GM12891 (cell line): Measurements from ENCODE around the gene CALHM1.

Experiments used
- DNase-seq: peaks from one replicate; pipeline ENCODE4 v3.0.0; 2011; ENCODE audit warnings: low spot score; ENCODE audit not compliant: insufficient read length
- FAIRE-seq: peaks from 2 replicates; lab custom pipeline; 2011; peaks lifted over from hg19 to GRCh38; lab: Jason Lieb, UNC
- PAX5 ChIP-seq: IDR thresholded peaks from 2 replicates; pipeline ENCODE4 v1.6.1; 2011; ENCODE audit warnings: low read length, moderate library complexity, mild to moderate bottlenecking; ENCODE audit not compliant: insufficient read depth, severe bottlenecking
- POLR2A ChIP-seq: IDR thresholded peaks from 2 replicates; pipeline ENCODE4 v1.6.1; 2011; ENCODE audit warnings: low read depth, low read length, control low read depth
- POLR2AphosphoS5 ChIP-seq: IDR thresholded peaks from 2 replicates; pipeline ENCODE4 v1.6.1; 2011; ENCODE audit warnings: low read depth, low read length, control low read depth
- POU2F2 ChIP-seq: IDR thresholded peaks from 2 replicates; pipeline ENCODE4 v1.6.1; 2011; ENCODE audit warnings: low read depth, mild to moderate bottlenecking, control low read depth, low read length, moderate library complexity
- SPI1 ChIP-seq: IDR thresholded peaks from 2 replicates; pipeline ENCODE4 v1.6.1; 2011; ENCODE audit warnings: low read depth, low read length, control low read depth
- TAF1 ChIP-seq: IDR thresholded peaks from 2 replicates; pipeline ENCODE4 v1.6.1; 2011; ENCODE audit warnings: low read depth, low read length, control low read depth

Gene CALHM1

GRCh38 chr10:103481974-103482531 is 23.4 kb upstream of the CALHM1 start:
- peak; percentile 75 for TF ChIP-seq SPI1
- TF ChIP-seq PAX5: no peak
- FAIRE-seq (peak; percentile 98), DNase-seq (peak; percentile 51)

- no peak for FAIRE-seq
- DNase-seq: no peak
- no peak for TF ChIP-seq SPI1
- TF ChIP-seq TAF1: no peak
- no peak for TF ChIP-seq POU2F2
- no peak for TF ChIP-seq PAX5
- no peak for TF ChIP-seq POLR2A
- TF ChIP-seq POLR2AphosphoS5: no peak
Observed at GRCh38 chr10:103480521-103480920, 21.8 kb upstream of the CALHM1 start.

- DNase-seq: no peak
- TF ChIP-seq POU2F2: no peak
- no peak for TF ChIP-seq TAF1
- TF ChIP-seq SPI1: no peak
- TF ChIP-seq PAX5: no peak
- no peak for TF ChIP-seq POLR2A
- no peak for TF ChIP-seq POLR2AphosphoS5
Observed at GRCh38 chr10:103479135-103479534, 20.4 kb upstream of the CALHM1 start, which contains the start of gene CALHM3. TSS of gene CALHM3 (minus strand) at chr10:103479240. CDS start at chr10:103479032, 208 bp downstream.

GRCh38 chr10:103478671-103479070 is 20.0 kb upstream of the CALHM1 start:
- TF ChIP-seq POU2F2 (no peak), POLR2A (no peak), SPI1 (no peak), POLR2AphosphoS5 (no peak), TAF1 (no peak), PAX5 (no peak)
- FAIRE-seq (no peak), DNase-seq (no peak)

More at GRCh38 chr10:103479135-103479534, 20.4 kb upstream of the CALHM1 start, which contains the start of gene CALHM3:
- FAIRE-seq: no peak

GRCh38 chr10:103476046-103476768 is 17.5 kb upstream of the CALHM1 start:
- TF ChIP-seq SPI1: peak; percentile 51
- TF ChIP-seq POLR2A: no peak
- FAIRE-seq (peak; percentile 78), DNase-seq (peak; percentile 55)

GRCh38 chr10:103475437-103475836 is 16.7 kb upstream of the CALHM1 start:
- TF ChIP-seq POLR2AphosphoS5 (no peak), POLR2A (no peak), SPI1 (no peak), POU2F2 (no peak), PAX5 (no peak), TAF1 (no peak)
- DNase-seq (no peak), FAIRE-seq (no peak)

GRCh38 chr10:103474077-103474476 is 15.4 kb upstream of the CALHM1 start:
- DNase-seq (no peak), FAIRE-seq (no peak)
- no peak for TF ChIP-seq POU2F2
- TF ChIP-seq POLR2AphosphoS5: no peak
- TF ChIP-seq TAF1: no peak
- TF ChIP-seq POLR2A: no peak
- no peak for TF ChIP-seq SPI1
- no peak for TF ChIP-seq PAX5

- FAIRE-seq (no peak), DNase-seq (no peak)
- TF ChIP-seq POLR2A (no peak), SPI1 (no peak), POLR2AphosphoS5 (no peak), POU2F2 (no peak), PAX5 (no peak), TAF1 (no peak)
Observed at GRCh38 chr10:103473261-103473671, 14.6 kb upstream of the CALHM1 start.

- DNase-seq: peak; percentile 63
- no peak for FAIRE-seq
- TF ChIP-seq SPI1 (peak; percentile 88), TAF1 (no peak), PAX5 (no peak)
Observed at GRCh38 chr10:103472005-103472404, 13.3 kb upstream of the CALHM1 start.
